ENCODE measurements around the gene AGFG2. TPM values are rescaled to one million over a fixed set of nuclear protein-coding genes. Genes with fewer than 3 reads are reported as not detected.

AGFG2 gene
- total RNA-seq, 1 experiment from 2014 or later: 11.2 TPM

- H2BK12ac ChIP-seq (ENCODE audit: insufficient read length, low read depth, low read length): no peak overlapping the region
- no peak overlapping the region for H3K9ac ChIP-seq (ENCODE audit: extremely low read depth, insufficient read length, low read length)
- H3K23me2 ChIP-seq (ENCODE audit: insufficient read length, low read depth, low read length, poor library complexity, severe bottlenecking): no peaks in the 10 kb centered on the region
- H2BK5ac ChIP-seq (ENCODE audit: insufficient read length, low read length): no peak overlapping the region
- no peaks in the 10 kb centered on the region for H3K27me3 ChIP-seq (ENCODE audit: insufficient read depth, low read length)
- no peaks in the 10 kb centered on the region for H3K79me1 ChIP-seq (ENCODE audit: insufficient read depth, low read depth, low read length, poor library complexity, severe bottlenecking)
- Mint-ChIP-seq H3K27ac (peak overlapping the region in 1 of 3 experiments; percentile 87; a peak in 2 of 7 replicates), H3K36me3 (ENCODE audit: insufficient read depth in 1 of 3, low read depth in 3 of 3) (peaks cover 13 to 30% (median 27%) of the 10 kb centered on the region in 3 experiments; a peak in 6 of 7 replicates), H3K27me3 (ENCODE audit: low read depth) (no peaks in the 10 kb centered on the region), H3K9me3 (no peaks in the 10 kb centered on the region), H3K4me1 (peaks cover 7% of the 10 kb centered on the region in 2 experiments), H3K4me3 (no peak overlapping the region; a peak in 2 of 5 replicates)
- H3K79me2 ChIP-seq (ENCODE audit: insufficient read depth, low read length): no peaks in the 10 kb centered on the region
- H3K4me1 ChIP-seq (ENCODE audit: insufficient read depth, low read length): no peaks in the 10 kb centered on the region
- H2AFZ ChIP-seq (ENCODE audit: low read length): no peak overlapping the region
- no peak overlapping the region; the same call in 1 of the 2 replicates for H3K14ac ChIP-seq (ENCODE audit: insufficient read depth, low read length)
- H2AK5ac ChIP-seq (ENCODE audit: insufficient read length, low read length): no peak overlapping the region
- no peak overlapping the region for H3K56ac ChIP-seq (ENCODE audit: insufficient read length, low read depth, low read length)
- H4K5ac ChIP-seq (ENCODE audit: insufficient read length, low read depth, low read length): no peak overlapping the region
- H2BK120ac ChIP-seq (ENCODE audit: low read depth, low read length, poor library complexity, severe bottlenecking): no peak overlapping the region
- H3K4ac ChIP-seq (ENCODE audit: low read depth, low read length): no peak overlapping the region
- TF ChIP-seq CTCF (conservative IDR thresholded peaks at IDR 0.05): no peak
- H4K91ac ChIP-seq (ENCODE audit: insufficient read length, low read depth, low read length): no peak overlapping the region
- no peak overlapping the region for H2BK15ac ChIP-seq (ENCODE audit: low read depth, low read length)
- H3K4me2 ChIP-seq (ENCODE audit: insufficient read depth, insufficient read length, low read length): no peak overlapping the region
- WGBS (ENCODE audit: extremely low coverage, insufficient read length, low lambda C conversion rate): no CpG with 5 or more reads among the region's 28 CpGs
- no peak overlapping the region for H3T11ph ChIP-seq (ENCODE audit: low read length)
- DNase-seq: peak; percentile 20
- H4K8ac ChIP-seq (replicated peaks; ENCODE audit: insufficient read length, low read depth, low read length): no peak overlapping the region
- no peaks in the 10 kb centered on the region for H4K20me1 ChIP-seq (ENCODE audit: control insufficient read depth, insufficient read depth, insufficient read length)
- no peak overlapping the region for H3K18ac ChIP-seq (ENCODE audit: insufficient read length, low read depth, low read length)
- H3K9me3 ChIP-seq (ENCODE audit: control insufficient read depth, low read depth, low read length): no peaks in the 10 kb centered on the region
- H2BK20ac ChIP-seq (ENCODE audit: low read depth, low read length, poor library complexity, severe bottlenecking): no peak overlapping the region
- no peak overlapping the region for H3K23ac ChIP-seq (ENCODE audit: insufficient read length, low read depth, low read length)
- no peak overlapping the region for H3K27ac ChIP-seq (ENCODE audit: insufficient read length, low read depth, low read length)
Observed at GRCh38 chr7:100578246-100579183, 39.5 kb downstream of the AGFG2 start.
